Retinal pigment epithelial cell (primary cell): ENCODE results near the gene SEC61B.
"Not testable (repeated sequence)": the region's sequence is repeated elsewhere in the genome, so short reads cannot be mapped to it uniquely, and the experiment has no call there.

Source experiments
- DNase-seq: peaks from one replicate; pipeline ENCODE4 v3.0.0-alpha.2; 2010; ENCODE audit warnings: low read depth
- H3K4me3 ChIP-seq: 2 replicates; pipeline ENCODE4 v1.5.1; 2011; ENCODE audit warnings: mild to moderate bottlenecking, low read length, control low read depth, moderate library complexity
- CTCF ChIP-seq: conservative IDR thresholded peaks from 2 replicates; pipeline ENCODE4 v1.5.1; 2011; ENCODE audit warnings: low read depth, low read length, control low read depth, inconsistent platforms

The SEC61B gene

DNA sequence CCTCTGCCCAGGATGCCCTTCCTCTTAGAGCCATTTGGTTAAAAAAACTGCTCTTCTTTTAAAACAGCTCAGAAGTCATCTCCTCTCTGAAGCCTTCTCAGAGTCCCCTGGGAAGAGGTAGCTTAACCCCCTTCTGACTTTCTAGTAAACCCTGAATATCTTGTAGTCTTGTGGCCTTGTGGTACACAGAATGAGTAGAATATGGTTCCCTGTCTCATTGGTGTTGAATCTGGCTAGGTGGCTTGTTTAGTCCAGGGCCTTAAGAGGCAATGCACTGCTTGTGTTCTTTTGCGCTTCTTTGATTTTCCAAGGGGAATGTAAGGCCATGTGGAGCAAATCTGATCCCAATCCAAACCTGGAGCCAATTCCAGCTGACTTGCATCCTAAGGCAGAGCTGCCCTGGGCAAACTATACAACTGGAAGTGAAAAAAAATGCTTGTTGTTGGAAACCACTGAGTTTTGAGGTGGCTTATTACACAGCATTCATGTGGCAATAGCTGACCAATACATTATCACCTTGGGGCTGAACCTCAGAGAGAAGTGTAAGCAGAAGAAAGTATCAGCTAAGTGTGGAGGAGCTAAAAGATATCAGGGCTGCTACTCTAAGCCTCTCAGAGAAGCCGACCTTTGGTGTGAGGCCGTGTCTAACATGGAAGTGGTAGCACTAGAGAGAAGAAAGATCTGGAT, 31.3 kb upstream of the SEC61B start:
- no peak overlapping the region for H3K4me3 ChIP-seq
- TF ChIP-seq CTCF = no peak
- DNase-seq = no peak

DNA sequence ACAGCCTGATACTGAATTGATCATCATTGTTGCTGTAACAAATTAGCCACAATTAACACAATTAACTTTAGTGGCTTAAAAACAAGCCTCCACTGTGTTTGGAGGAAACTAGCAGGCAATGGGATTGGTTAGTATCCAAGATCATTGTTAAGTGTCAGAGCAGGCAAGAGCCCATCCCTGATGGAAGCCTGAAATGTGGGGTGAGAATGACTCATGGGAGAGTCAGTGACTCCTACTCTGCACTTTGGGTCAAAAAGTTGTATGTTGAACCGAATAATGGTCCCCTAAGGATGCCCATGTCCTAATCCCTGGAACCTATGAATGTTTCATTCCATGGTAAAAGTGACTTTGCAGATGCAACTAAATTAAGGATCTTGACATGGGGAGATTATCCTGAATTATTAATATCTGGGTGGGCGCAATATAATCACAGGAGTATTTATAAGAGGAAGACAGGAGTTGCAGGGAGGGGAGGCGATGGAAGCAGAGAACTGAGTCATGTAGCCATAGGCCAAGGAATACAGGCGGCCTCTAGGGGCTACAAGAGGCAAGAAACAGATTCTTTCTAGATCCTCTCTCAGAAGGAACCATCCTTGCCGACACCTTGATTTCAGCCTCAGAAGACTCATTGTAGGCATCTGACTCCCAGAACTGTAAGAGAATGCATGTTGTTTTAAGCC, 29.2 kb upstream of the SEC61B start:
- peak; percentile 22 for TF ChIP-seq CTCF
- H3K4me3 ChIP-seq = no peak overlapping the region
- DNase-seq = no peak

DNA sequence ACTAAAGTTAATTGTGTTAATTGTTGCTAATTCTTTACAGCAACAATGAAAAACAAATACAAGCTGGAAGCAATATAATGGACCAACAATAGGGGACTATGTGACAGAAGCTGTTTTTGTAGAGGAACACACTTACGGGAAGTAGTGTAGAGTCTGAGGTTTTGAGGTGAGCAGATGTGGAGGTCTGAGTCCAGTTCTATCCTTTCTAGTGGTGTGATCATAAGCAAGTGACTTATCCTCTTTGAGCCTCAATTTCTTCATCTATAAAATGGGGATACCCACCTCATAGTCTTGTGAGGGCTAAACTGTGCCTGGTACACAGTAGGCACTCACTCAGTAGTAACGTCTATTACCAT, 28.6 kb upstream of the SEC61B start:
- TF ChIP-seq CTCF = no peak
- DNase-seq = no peak
- H3K4me3 ChIP-seq = no peak overlapping the region

- not testable (repeated sequence) for DNase-seq, H3K4me3 ChIP-seq
These were observed 25.6 kb upstream of the SEC61B start for GRCh38 chr9:99196484-99196883.

DNA sequence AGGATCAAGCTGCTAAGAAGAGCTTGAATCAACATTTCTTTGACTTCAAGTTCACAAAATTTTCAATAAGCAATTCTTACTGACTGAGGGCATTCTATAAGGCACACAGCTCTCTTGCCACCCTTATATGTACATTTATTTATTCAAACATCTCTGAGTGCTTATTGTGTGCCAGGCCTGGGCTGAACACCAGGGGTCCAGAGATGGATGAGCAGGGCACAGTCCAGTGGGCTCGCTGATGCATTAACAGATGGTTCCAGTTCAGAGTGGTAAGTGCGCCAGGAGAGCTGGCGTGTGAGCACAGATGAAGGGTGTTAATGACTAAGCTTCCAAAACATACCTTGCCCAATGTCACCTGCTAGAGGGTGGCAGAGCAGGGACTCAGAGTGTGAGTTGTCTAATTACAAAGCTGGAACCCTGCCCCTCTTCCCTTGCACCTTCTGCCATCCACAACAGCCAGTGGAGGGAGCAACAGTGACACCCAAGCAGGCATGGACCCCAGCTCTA, 24.9 kb upstream of the SEC61B start:
- DNase-seq = no peak
- no peak overlapping the region for H3K4me3 ChIP-seq
- no peak for TF ChIP-seq CTCF

- TF ChIP-seq CTCF = no peak
- no peak overlapping the region for H3K4me3 ChIP-seq
- DNase-seq = no peak
These were observed 24.1 kb upstream of the SEC61B start for GRCh38 chr9:99197987-99198386.

DNA sequence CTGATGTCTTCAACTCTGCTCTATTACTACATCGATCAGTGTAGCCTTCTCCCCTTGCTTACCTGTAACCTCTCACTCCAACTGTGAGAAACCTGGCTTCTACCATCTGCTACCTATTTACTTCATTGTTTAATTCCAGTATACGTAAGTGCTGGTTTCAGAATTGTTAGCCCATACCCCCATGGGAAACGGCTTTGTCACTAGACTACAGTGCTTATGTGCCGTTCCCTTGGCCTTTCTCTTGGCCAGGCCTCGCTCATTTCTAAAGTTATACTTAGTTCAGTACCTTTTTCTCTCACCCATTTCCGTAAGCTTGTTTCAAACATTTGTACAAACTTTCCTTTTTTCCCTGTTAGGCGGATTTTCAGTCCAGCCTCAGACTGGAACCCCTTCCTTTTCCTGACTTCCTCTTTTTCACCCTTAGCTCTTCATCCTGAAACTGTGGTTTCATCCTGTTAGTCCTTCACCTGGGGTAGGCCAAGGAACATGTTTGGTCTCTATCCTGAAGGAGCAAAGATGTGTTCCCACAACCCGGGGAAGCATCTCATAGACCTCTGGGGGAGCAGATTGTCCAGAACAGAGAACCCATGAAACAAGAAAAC, 22.0 kb upstream of the SEC61B start:
- no peak for DNase-seq
- TF ChIP-seq CTCF = no peak
- no peak overlapping the region for H3K4me3 ChIP-seq
